T-cell (primary cell): ENCODE measurements around the gene INPP5A. TPM values are rescaled to one million over a fixed set of nuclear protein-coding genes. Genes with fewer than 3 reads are reported as not detected.

Experiments
- ATAC-seq, 4 experiments: fragments of 200-7000 bp in 3 of 4; fragments of 150-1000 bp in 1 of 4; cut with Tn5 transposase; replicated peaks in 1 of 4; 1 replicate in 3 of 4; 2 replicates in 1 of 4; pipeline ENCODE4 v1.10.0; 2021; ENCODE audit warnings: moderate library complexity in 3 of 4, mild to moderate bottlenecking in 2 of 4, moderate number of reproducible peaks in 1 of 4
- CTCF ChIA-PET, 2 donors: fragments of 300-600 bp; sonication (Branson Sonifier 250); formaldehyde crosslinking; loops; one replicate each; lab custom pipeline; 2022; ENCODE audit warnings: antibody characterized with exemption in 2 of 2; lab: Charles Lee
- POLR2A ChIA-PET, 2 donors: fragments of 300-600 bp; sonication (Branson Sonifier 250); formaldehyde crosslinking; loops; one replicate each; lab custom pipeline; 2022; ENCODE audit warnings: antibody characterized with exemption in 2 of 2; lab: Charles Lee
- DNase-seq, 35 experiments: peaks; one replicate each; pipeline versions ENCODE4 v3.0.0 to v3.0.0-alpha.2; 2013 to 2023
- H3K27ac ChIP-seq: one replicate; pipeline ENCODE4 v1.5.1; 2013; ENCODE audit warnings: low read length
- H3K27me3 ChIP-seq, 2 experiments: replicated peaks in 1 of 2; 1 replicate in 1 of 2; 2 replicates in 1 of 2; pipeline versions ENCODE4 v1.6.1 to v1.7.0; 2013; ENCODE audit warnings: low read length in 1 of 2, mixed read lengths in 1 of 2; ENCODE audit not compliant: control insufficient read depth in 2 of 2, insufficient read depth in 2 of 2; ENCODE audit errors: extremely low read depth in 1 of 2
- H3K36me3 ChIP-seq, 2 donors: 1 replicate in 1 of 2; 2 replicates in 1 of 2; pipeline versions ENCODE4 v1.6.1 to v1.7.0; 2013; ENCODE audit warnings: low read length in 1 of 2; ENCODE audit not compliant: control insufficient read depth in 2 of 2, insufficient read depth in 1 of 2; ENCODE audit errors: extremely low read depth in 1 of 2
- H3K4me1 ChIP-seq, 2 experiments: 1 replicate in 1 of 2; 2 replicates in 1 of 2; pipeline versions ENCODE4 v1.6.1 to v1.7.0; 2013; ENCODE audit warnings: low read length in 2 of 2, mixed read lengths in 1 of 2; ENCODE audit not compliant: insufficient read depth in 2 of 2, control insufficient read depth in 1 of 2; ENCODE audit errors: extremely low read depth in 1 of 2
- H3K4me3 ChIP-seq, 2 donors: 1 replicate in 1 of 2; 2 replicates in 1 of 2; pipeline versions ENCODE4 v1.5.1 to v1.7.0; 2013; ENCODE audit warnings: mild to moderate bottlenecking in 2 of 2, low read length in 1 of 2, moderate library complexity in 1 of 2; ENCODE audit not compliant: control insufficient read depth in 1 of 2; ENCODE audit errors: extremely low read depth in 1 of 2
- H3K9me3 ChIP-seq: 2 replicates; pipeline ENCODE4 v1.7.0; 2013
- H3K27ac Mint-ChIP-seq, 2 donors: one replicate each; pipeline ENCODE4 v1.8.0; 2020 to 2021; ENCODE audit warnings: mild to moderate bottlenecking in 2 of 2, mixed read lengths in 2 of 2
- H3K27me3 Mint-ChIP-seq, 2 donors: one replicate each; pipeline ENCODE4 v1.8.0; 2021 to 2022; ENCODE audit warnings: mixed read lengths in 2 of 2
- H3K36me3 Mint-ChIP-seq: one replicate; pipeline ENCODE4 v1.8.0; 2021; ENCODE audit warnings: mixed read lengths
- H3K4me1 Mint-ChIP-seq, 3 donors: one replicate each; pipeline ENCODE4 v1.8.0; 2020 to 2022; ENCODE audit warnings: mixed read lengths in 3 of 3, mild to moderate bottlenecking in 1 of 3
- H3K4me3 Mint-ChIP-seq, 3 donors: one replicate each; pipeline ENCODE4 v1.8.0; 2020 to 2022; ENCODE audit warnings: mild to moderate bottlenecking in 3 of 3, mixed read lengths in 3 of 3, moderate library complexity in 3 of 3
- H3K9me3 Mint-ChIP-seq, 3 donors: one replicate each; pipeline ENCODE4 v1.8.0; 2020 to 2022; ENCODE audit warnings: mixed read lengths in 3 of 3
- WGBS: methylation state at CpG from one replicate; pipeline ENCODE4 v1.1.5; 2013; ENCODE audit warnings: missing lambda C conversion rate; ENCODE audit not compliant: insufficient coverage; 5-methylcytosine and 5-hydroxymethylcytosine counted together
- total RNA-seq, 35 experiments: library from RNA in 6 of 35; stranded (reverse) in 6 of 35; fragments of 120-200 nt in 1 of 35; gene quantifications; one replicate each; pipeline versions ENCODE4 v1.2.1 to v1.2.4 and lab custom pipeline; 2013 to 2026

INPP5A gene
- total RNA-seq, 5 donors from 2014 or later (not counting 1 experiment from before 2014, with no cell fraction given), result 20.9 to 23.1 (median 22.9) TPM

- H3K36me3 ChIP-seq, result no peaks in the 10 kb centered on the region
- H3K4me1 Mint-ChIP-seq, result no peaks in the 10 kb centered on the region
- peak overlapping the region in 1 of 2 donors; percentile 31 for H3K27ac Mint-ChIP-seq
- H3K27me3 Mint-ChIP-seq, result peaks cover under 1 to 9% of the 10 kb centered on the region in 2 donors
- WGBS, result 76% methylated on average over 21 of the region's 29 CpGs
- peaks cover 0 to 4% of the 10 kb centered on the region in 2 experiments for H3K4me1 ChIP-seq
- no peak for DNase-seq
- peaks cover 0 to 71% of the 10 kb centered on the region in 2 experiments for H3K27me3 ChIP-seq
- H3K9me3 ChIP-seq, result no peaks in the 10 kb centered on the region
- ChIA-PET CTCF (no interaction called here), POLR2A (no interaction called here)
- H3K9me3 Mint-ChIP-seq, result no peaks in the 10 kb centered on the region
- H3K27ac ChIP-seq, result no peak overlapping the region
- no peak for ATAC-seq
- H3K4me3 ChIP-seq, result no peak overlapping the region
- no peaks in the 10 kb centered on the region for H3K36me3 Mint-ChIP-seq
- H3K4me3 Mint-ChIP-seq, result peak overlapping the region in 2 of 3 donors; percentile 11 to 33
Measured at GRCh38 chr10:132518572-132519381, 18.8 kb upstream of the INPP5A start.

DNA sequence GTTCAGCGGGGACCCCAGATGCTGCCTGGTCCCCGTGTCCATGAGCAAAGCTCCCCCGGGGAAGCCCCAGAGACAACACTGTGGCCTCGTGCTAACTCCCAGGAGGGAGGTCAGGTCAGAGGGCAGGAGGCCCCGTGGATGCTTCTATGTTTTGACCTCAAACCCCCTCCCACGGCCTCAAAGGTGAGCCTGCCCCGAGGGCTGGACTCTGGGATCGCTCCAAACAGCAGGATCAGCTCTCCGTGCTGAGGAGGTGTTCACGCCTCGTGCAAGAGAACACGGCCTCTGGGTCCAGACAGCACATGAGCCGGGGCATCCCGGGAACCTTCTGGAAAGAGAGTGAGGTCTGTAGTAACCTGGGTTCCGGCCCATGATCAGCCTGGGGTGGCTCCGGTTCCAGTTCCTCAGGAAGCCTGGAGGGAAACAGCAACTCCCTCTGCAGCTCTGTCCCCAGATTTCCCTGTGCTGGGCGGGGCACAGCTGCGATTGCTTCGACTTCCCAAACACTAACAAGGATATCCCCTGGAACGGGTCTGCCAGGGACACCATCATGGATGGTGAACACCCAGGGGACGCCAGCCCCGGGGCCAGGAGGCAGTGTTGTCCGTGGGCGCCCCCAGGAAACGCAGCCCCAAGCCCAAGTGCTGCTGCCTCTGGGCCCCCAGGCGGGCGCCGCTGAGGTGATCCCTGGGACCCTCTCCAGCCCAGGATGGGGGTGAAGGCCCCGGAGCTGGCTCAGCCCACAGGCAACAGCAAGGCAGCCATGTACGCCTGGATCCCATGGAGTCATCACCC is 18.0 kb upstream of the INPP5A start:
- ATAC-seq (no peak), DNase-seq (peak in 1 of 35 experiments; percentile 6)
- no peak overlapping the region for H3K4me3 Mint-ChIP-seq
- CTCF ChIA-PET, result no interaction called here
- no peaks in the 10 kb centered on the region for H3K36me3 Mint-ChIP-seq
- Histone ChIP-seq H3K27me3 (peaks cover 0 to 79% of the 10 kb centered on the region in 2 experiments), H3K4me3 (no peak overlapping the region), H3K36me3 (no peaks in the 10 kb centered on the region), H3K9me3 (no peaks in the 10 kb centered on the region), H3K27ac (no peak overlapping the region), H3K4me1 (peaks cover 0 to 4% of the 10 kb centered on the region in 2 experiments)
- H3K4me1 Mint-ChIP-seq, result no peaks in the 10 kb centered on the region
- POLR2A ChIA-PET, result no interaction called here
- H3K27me3 Mint-ChIP-seq, result peaks cover 4 to 14% of the 10 kb centered on the region in 2 donors
- 85% methylated on average over 27 of the region's 30 CpGs for WGBS
- no peak overlapping the region for H3K27ac Mint-ChIP-seq
- no peaks in the 10 kb centered on the region for H3K9me3 Mint-ChIP-seq

- H3K4me1 Mint-ChIP-seq, result no peaks in the 10 kb centered on the region
- CTCF ChIA-PET, result interaction anchor here in 1 of 2 donors (0.6 kb wide), 1 partner anchor 189 kb away, joined by 5 read pairs; no protein-coding TSS in a partner anchor
Measured at GRCh38 chr10:132520177-132520811, 17.3 kb upstream of the INPP5A start.

DNA sequence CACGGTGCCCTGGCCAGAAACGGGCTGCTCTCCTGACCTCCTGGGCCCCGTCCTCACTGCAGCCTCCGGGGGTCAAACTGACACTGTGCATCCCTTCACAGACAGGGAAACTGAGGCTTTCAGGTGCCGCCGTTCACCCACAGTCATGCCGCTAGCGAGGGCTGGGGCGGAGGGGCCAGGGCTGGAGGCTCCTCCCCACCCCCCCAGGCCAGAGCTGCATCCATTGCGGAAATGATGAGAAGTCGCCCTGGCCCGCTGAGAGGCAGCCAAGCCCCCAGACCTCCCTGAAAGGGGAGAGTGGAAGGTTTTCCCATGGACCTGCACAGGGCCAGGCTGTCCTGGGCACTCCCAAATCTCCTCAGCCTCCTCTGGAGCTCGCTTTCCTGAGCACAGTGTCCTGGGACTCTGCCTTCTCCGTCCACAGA is 16.5 kb upstream of the INPP5A start:
- Histone ChIP-seq H3K36me3 (no peaks in the 10 kb centered on the region), H3K9me3 (no peaks in the 10 kb centered on the region), H3K4me3 (no peak overlapping the region), H3K27ac (no peak overlapping the region), H3K27me3 (peaks cover 0 to 78% of the 10 kb centered on the region in 2 experiments), H3K4me1 (no peaks in the 10 kb centered on the region)
- H3K9me3 Mint-ChIP-seq, result no peaks in the 10 kb centered on the region
- ATAC-seq, result no peak
- H3K4me1 Mint-ChIP-seq, result no peaks in the 10 kb centered on the region
- H3K27ac Mint-ChIP-seq, result no peak overlapping the region
- CTCF ChIA-PET, result interaction anchor here in 1 of 2 donors (0.6 kb wide), 1 partner anchor 190 kb away, joined by 5 read pairs; no protein-coding TSS in a partner anchor
- POLR2A ChIA-PET, result no interaction called here
- peaks cover 12 to 18% of the 10 kb centered on the region in 2 donors for H3K27me3 Mint-ChIP-seq
- H3K4me3 Mint-ChIP-seq, result no peak overlapping the region
- whole genome bisulfite sequencing, result 77% methylated on average over 9 of the region's 14 CpGs
- H3K36me3 Mint-ChIP-seq, result no peaks in the 10 kb centered on the region
- DNase-seq, result no peak

More at GRCh38 chr10:132520177-132520811, 17.3 kb upstream of the INPP5A start:
- Histone ChIP-seq H3K4me1 (peaks cover 0 to under 1% of the 10 kb centered on the region in 2 experiments), H3K9me3 (no peaks in the 10 kb centered on the region), H3K36me3 (no peaks in the 10 kb centered on the region), H3K27ac (no peak overlapping the region), H3K27me3 (peaks cover 0 to 79% of the 10 kb centered on the region in 2 experiments), H3K4me3 (no peak overlapping the region)
- no peak for ATAC-seq
- no peaks in the 10 kb centered on the region for H3K9me3 Mint-ChIP-seq
- DNase-seq, result peak in 1 of 35 experiments; percentile 7
- H3K27me3 Mint-ChIP-seq, result peaks cover 6 to 14% of the 10 kb centered on the region in 2 donors
- no peak overlapping the region for H3K4me3 Mint-ChIP-seq
- no peak overlapping the region for H3K27ac Mint-ChIP-seq
- POLR2A ChIA-PET, result no interaction called here
- 88% methylated on average over 13 of the region's 17 CpGs for WGBS
- H3K36me3 Mint-ChIP-seq, result no peaks in the 10 kb centered on the region

- no peak overlapping the region for H3K27ac Mint-ChIP-seq
- 86% methylated on average over 16 of the region's 19 CpGs for WGBS
- no peaks in the 10 kb centered on the region for H3K9me3 Mint-ChIP-seq
- Histone ChIP-seq H3K4me1 (no peaks in the 10 kb centered on the region), H3K27me3 (peaks cover 0 to 77% of the 10 kb centered on the region in 2 experiments), H3K27ac (no peak overlapping the region), H3K4me3 (no peak overlapping the region), H3K36me3 (no peaks in the 10 kb centered on the region), H3K9me3 (no peaks in the 10 kb centered on the region)
- CTCF ChIA-PET, result no interaction called here
- peaks cover 12 to 18% of the 10 kb centered on the region in 2 donors for H3K27me3 Mint-ChIP-seq
- ATAC-seq (no peak), DNase-seq (no peak)
- no peaks in the 10 kb centered on the region for H3K4me1 Mint-ChIP-seq
- H3K4me3 Mint-ChIP-seq, result no peak overlapping the region
- no peaks in the 10 kb centered on the region for H3K36me3 Mint-ChIP-seq
- POLR2A ChIA-PET, result no interaction called here
Measured at GRCh38 chr10:132521466-132522102, 16.0 kb upstream of the INPP5A start.
